DMS79 (cell line): ENCODE data around the gene LRP1B.

Experiments
- DNase-seq: peaks from one replicate; lab custom pipeline; 2025; lab: John Stamatoyannopoulos, UW

Gene LRP1B

GRCh38 chr2:142131010-142131669 lies at the start of gene LRP1B:
TSS of gene LRP1B (minus strand) at chr2:142131016. CDS start at chr2:142130729, 287 bp downstream.
- no peak for DNase-seq

GRCh38 chr2:142179686-142180085 lies 48.9 kb upstream of the LRP1B start:
- no peak for DNase-seq

- no peak for DNase-seq
Observed at GRCh38 chr2:142178604-142179003, 47.8 kb upstream of the LRP1B start.

GRCh38 chr2:142176941-142177340 lies 46.1 kb upstream of the LRP1B start:
- DNase-seq: no peak

GRCh38 chr2:142175813-142176338 lies 45.1 kb upstream of the LRP1B start:
- no peak for DNase-seq

- no peak for DNase-seq
Observed at GRCh38 chr2:142174176-142174575, 43.4 kb upstream of the LRP1B start.

GRCh38 chr2:142170847-142171246 lies 40.0 kb upstream of the LRP1B start:
- no peak for DNase-seq

- DNase-seq: no peak
Observed at GRCh38 chr2:142165790-142166189, 35.0 kb upstream of the LRP1B start.

GRCh38 chr2:142153601-142154000 lies 22.8 kb upstream of the LRP1B start:
- DNase-seq: no peak

GRCh38 chr2:142150453-142150852 lies 19.6 kb upstream of the LRP1B start:
- no peak for DNase-seq

- no peak for DNase-seq
Observed at GRCh38 chr2:142144547-142144946, 13.7 kb upstream of the LRP1B start.

GRCh38 chr2:142142595-142142994 lies 11.8 kb upstream of the LRP1B start:
- DNase-seq: no peak

- no peak for DNase-seq
Observed at GRCh38 chr2:142140434-142140845, 9.6 kb upstream of the LRP1B start.

- no peak for DNase-seq
Observed at GRCh38 chr2:142139384-142139783, 8.6 kb upstream of the LRP1B start.

- no peak for DNase-seq
Observed at GRCh38 chr2:142136571-142136970, 5.8 kb upstream of the LRP1B start.

GRCh38 chr2:142134911-142135310 lies 4.1 kb upstream of the LRP1B start:
- DNase-seq: no peak

GRCh38 chr2:142130111-142131009 lies 456 bp downstream of the LRP1B start:
- DNase-seq: no peak

- no peak for DNase-seq
Observed at GRCh38 chr2:142128105-142128504, 2.7 kb downstream of the LRP1B start.

- DNase-seq: no peak
Observed at GRCh38 chr2:142127248-142127647, 3.6 kb downstream of the LRP1B start.

GRCh38 chr2:142124706-142125105 lies 6.1 kb downstream of the LRP1B start:
- no peak for DNase-seq

GRCh38 chr2:142119347-142119746 lies 11.5 kb downstream of the LRP1B start:
- DNase-seq: no peak

- no peak for DNase-seq
Observed at GRCh38 chr2:142112757-142113221, 18.0 kb downstream of the LRP1B start.
